Measurements from ENCODE around the gene TBX18.

Gene TBX18

GRCh38 chr6:84788689-84789088 lies 24.3 kb upstream of the TBX18 start (continued):
- TF ChIP-seq ZNF26 (tag by site-specific recombination; IDR thresholded peaks at IDR 0.05) = no peak

GRCh38 chr6:84785671-84786070 lies 21.3 kb upstream of the TBX18 start:
- ChIA-PET POLR2A (no interaction called here), CTCF (interaction anchor here (1.4 kb wide), 1 partner anchor 11 kb away, joined by 6 read pairs; no protein-coding TSS in a partner anchor)
- Histone ChIP-seq H3K27ac (ENCODE audit: extremely low read depth, low read depth, low read length) (no peak overlapping the region), H3K36me3 (ENCODE audit: control insufficient read depth in 2 of 2, insufficient read depth in 1 of 2, low read length in 2 of 2) (no peaks in the 10 kb centered on the region), H3K4me3 (ENCODE audit: low read depth, low read length) (no peak overlapping the region), H3K4me1 (ENCODE audit: control insufficient read depth, insufficient read depth, low read length) (no peaks in the 10 kb centered on the region), H3K9me3 (ENCODE audit: control insufficient read depth, insufficient read depth, low read depth, low read length) (no peaks in the 10 kb centered on the region)
- no peak for TF ChIP-seq ELK4 (IDR thresholded peaks at IDR 0.05; ENCODE audit: borderline replicate concordance, low read depth, low read length)
- no peak for TF ChIP-seq MYNN (tag by site-specific recombination; IDR thresholded peaks at IDR 0.05; ENCODE audit: borderline replicate concordance)
- no peak for TF ChIP-seq ZNF19 (tag by site-specific recombination; IDR thresholded peaks at IDR 0.05; ENCODE audit: low read depth)
- TF ChIP-seq TCF7L2 (IDR thresholded peaks at IDR 0.05; ENCODE audit: borderline replicate concordance, low read depth, low read length) = no peak
- TF ChIP-seq CTCF (tag by site-specific recombination; IDR thresholded peaks at IDR 0.05) = no peak
- no peak for TF ChIP-seq YY1 (tag by site-specific recombination; IDR thresholded peaks at IDR 0.05)
- no peak for TF ChIP-seq PRDM2 (tag by site-specific recombination; IDR thresholded peaks at IDR 0.05; ENCODE audit: borderline replicate concordance)
- TF ChIP-seq ZNF426 (tag by site-specific recombination; IDR thresholded peaks at IDR 0.05) = no peak
- TF ChIP-seq ZNF26 (tag by site-specific recombination; IDR thresholded peaks at IDR 0.05) = no peak
- no peak for TF ChIP-seq ZNF175 (tag by site-specific recombination; IDR thresholded peaks at IDR 0.05)
- no peak for TF ChIP-seq ZNF341 (tag by site-specific recombination; IDR thresholded peaks at IDR 0.05; ENCODE audit: low read depth)
- no peak for TF ChIP-seq ZNF544 (tag by site-specific recombination; IDR thresholded peaks at IDR 0.05)
- TF ChIP-seq ZNF248 (tag by site-specific recombination; IDR thresholded peaks at IDR 0.05) = no peak
- no peak for TF ChIP-seq AEBP2 (tag by site-specific recombination; IDR thresholded peaks at IDR 0.05; ENCODE audit: borderline replicate concordance)
- no peak for TF ChIP-seq ZNF549 (tag by site-specific recombination; IDR thresholded peaks at IDR 0.05)
- no peak for TF ChIP-seq ZNF266 (tag by site-specific recombination; IDR thresholded peaks at IDR 0.05; ENCODE audit: low read depth)
- no peak for TF ChIP-seq ZFP37 (tag by site-specific recombination; IDR thresholded peaks at IDR 0.05)
- no peak for TF ChIP-seq ZNF184 (tag by site-specific recombination; IDR thresholded peaks at IDR 0.05)
